Kidney epithelial cell (primary cell): ENCODE data around the gene MAP1LC3B2. TPM values are rescaled to one million over a fixed set of nuclear protein-coding genes. Genes with fewer than 3 reads are reported as not detected.

Experiments used
- DNase-seq: peaks from one replicate; pipeline ENCODE4 v3.0.0-alpha.2; 2010; ENCODE audit warnings: low read depth
- H3K27me3 ChIP-seq: 2 replicates; pipeline ENCODE4 v1.6.0; 2011; ENCODE audit warnings: low read length; ENCODE audit not compliant: control insufficient read depth, insufficient read depth
- H3K36me3 ChIP-seq: 2 replicates; pipeline ENCODE4 v1.5.1; 2011; ENCODE audit warnings: low read length; ENCODE audit not compliant: control insufficient read depth, insufficient read depth
- H3K4me3 ChIP-seq: 2 replicates; pipeline ENCODE4 v1.5.1; 2011; ENCODE audit warnings: low read depth, mild to moderate bottlenecking, control low read depth, low read length
- total RNA-seq: library from RNA; depleted of rRNA; stranded (reverse); fragments of >200 nt; gene quantifications from 2 replicates; pipeline ENCODE4 v1.2.3, GENCODE V29; 2015
- TF ChIP-seq, protein P1 (sequence below): IDR thresholded peaks from 2 replicates; pipeline ENCODE4 v1.5.1; 2011; ENCODE audit warnings: mild to moderate bottlenecking, moderate library complexity, low read length, control low read depth, inconsistent platforms; ENCODE audit not compliant: insufficient read depth, poor library complexity, severe bottlenecking

The MAP1LC3B2 gene
- total RNA-seq, 1 donor from 2014 or later, result 1.5 TPM

DNA sequence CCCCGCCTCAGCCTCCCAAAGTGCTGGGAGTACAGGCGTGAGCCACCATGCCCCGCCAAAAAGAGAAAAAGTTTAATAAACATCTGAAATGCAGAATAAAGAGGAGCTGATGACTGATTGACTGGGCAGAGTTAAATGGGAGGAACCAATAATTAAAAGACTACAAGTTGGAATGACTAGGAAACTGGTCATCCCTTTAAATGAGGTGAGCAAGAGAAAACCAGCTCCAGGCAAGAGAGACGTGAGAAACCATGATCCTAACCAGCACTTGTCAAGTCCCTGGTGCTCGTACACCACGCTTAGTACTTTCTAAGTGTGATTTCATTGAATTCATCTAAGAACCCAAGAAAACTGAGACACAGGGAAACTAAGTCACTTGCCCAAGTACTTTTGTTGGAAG, 47.9 kb downstream of the MAP1LC3B2 start:
- Histone ChIP-seq H3K4me3 (no peak overlapping the region), H3K27me3 (no peaks in the 10 kb centered on the region), H3K36me3 (no peaks in the 10 kb centered on the region)
- TF ChIP-seq, protein P1, sequence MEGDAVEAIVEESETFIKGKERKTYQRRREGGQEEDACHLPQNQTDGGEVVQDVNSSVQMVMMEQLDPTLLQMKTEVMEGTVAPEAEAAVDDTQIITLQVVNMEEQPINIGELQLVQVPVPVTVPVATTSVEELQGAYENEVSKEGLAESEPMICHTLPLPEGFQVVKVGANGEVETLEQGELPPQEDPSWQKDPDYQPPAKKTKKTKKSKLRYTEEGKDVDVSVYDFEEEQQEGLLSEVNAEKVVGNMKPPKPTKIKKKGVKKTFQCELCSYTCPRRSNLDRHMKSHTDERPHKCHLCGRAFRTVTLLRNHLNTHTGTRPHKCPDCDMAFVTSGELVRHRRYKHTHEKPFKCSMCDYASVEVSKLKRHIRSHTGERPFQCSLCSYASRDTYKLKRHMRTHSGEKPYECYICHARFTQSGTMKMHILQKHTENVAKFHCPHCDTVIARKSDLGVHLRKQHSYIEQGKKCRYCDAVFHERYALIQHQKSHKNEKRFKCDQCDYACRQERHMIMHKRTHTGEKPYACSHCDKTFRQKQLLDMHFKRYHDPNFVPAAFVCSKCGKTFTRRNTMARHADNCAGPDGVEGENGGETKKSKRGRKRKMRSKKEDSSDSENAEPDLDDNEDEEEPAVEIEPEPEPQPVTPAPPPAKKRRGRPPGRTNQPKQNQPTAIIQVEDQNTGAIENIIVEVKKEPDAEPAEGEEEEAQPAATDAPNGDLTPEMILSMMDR, result no peak
- no peak for DNase-seq

DNA sequence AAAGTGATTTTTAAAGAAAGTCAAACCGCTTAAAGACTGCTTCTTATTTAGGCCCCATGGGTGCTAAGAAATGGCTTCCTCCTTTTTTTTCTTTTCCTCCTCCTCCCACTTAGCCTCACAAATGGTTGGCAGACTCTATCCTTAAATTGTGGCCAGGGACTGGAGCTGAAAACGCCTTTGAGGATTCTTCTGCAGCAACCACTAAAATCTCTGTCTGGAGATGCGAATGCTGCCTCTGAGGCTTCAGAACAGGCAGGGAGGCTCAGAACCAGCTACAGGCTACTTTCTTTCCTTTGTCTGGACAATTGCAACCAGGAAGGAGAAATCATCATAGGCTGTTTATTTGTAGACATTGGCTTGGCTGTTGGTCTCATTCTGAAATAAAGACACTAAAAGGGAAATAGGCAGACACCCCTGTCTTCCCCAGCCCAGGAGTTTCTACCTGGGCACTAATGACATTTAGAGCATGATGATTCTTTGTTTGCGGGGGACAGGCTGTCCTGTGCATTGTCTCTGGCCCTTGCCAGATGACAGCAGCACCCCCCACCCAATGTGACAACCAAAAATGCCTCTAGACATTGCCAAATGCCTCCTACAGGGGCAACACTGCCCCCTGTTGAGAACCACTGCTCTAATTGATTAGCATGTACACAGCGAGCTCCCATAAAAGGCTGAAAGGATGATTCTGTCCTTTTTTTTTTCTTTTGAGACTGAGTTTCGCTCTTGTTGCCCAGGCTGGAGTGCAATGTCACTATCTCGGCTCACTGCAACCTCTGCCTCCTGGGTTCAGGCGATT, 50.3 kb downstream of the MAP1LC3B2 start:
- peaks cover 3% of the 10 kb centered on the region for H3K27me3 ChIP-seq

DNA sequence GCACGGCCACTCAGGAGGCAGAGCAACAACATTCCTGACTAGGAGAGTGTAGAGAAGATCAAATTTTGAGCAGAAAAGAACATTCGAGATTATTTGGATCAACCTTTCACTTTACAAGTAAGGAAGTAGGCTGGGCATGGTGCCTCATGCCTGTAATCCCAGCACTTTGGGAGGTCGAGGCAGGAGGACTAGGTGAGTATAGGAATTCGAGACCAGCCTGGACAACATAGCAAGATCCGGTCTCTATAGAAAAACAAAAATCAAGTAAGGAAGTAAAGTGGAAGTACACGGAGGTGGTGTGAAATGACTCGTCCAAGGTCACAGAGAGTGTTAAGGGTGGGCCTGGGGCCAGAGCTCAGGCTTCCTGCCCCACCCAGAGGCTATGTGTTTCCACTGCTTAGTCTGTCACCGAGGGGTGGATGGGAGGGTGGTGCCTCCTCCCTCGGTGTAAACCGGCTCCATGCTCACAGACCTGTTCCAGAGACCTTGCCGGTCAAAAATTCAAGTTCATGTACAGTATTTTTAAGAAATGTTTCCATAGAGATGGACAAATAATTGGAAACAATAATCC, 51.9 kb downstream of the MAP1LC3B2 start:
- H3K27me3 ChIP-seq, result peaks cover 3% of the 10 kb centered on the region
- no peak for DNase-seq
- TF ChIP-seq, protein P1, result no peak
- no peaks in the 10 kb centered on the region for H3K36me3 ChIP-seq
- H3K4me3 ChIP-seq, result no peak overlapping the region

More for the DNA sequence above, 50.3 kb downstream of the MAP1LC3B2 start:
- Histone ChIP-seq H3K36me3 (no peaks in the 10 kb centered on the region), H3K4me3 (no peak overlapping the region)
- TF ChIP-seq, protein P1, result peak; percentile 31
- no peak for DNase-seq

DNA sequence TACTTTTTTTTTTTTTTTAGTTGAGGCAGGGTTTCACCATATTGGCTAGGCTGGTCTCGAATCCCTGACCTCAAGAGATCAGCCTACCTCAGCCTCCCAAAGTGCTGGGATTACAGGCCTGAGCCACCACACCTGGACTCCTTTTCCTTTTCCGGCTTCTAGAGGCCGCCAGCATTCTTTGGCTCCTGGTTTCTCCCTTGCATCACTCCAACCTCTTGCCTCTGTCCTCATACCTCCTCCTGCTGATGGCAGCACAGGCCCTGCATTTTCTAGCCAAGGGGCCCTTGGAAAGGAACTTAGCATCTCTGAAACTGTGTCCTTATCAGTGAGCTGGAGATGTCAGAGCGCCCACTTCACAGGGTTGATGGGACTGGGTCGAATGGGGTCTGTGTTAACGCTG, 53.3 kb downstream of the MAP1LC3B2 start:
- TF ChIP-seq, protein P1, result no peak

DNA sequence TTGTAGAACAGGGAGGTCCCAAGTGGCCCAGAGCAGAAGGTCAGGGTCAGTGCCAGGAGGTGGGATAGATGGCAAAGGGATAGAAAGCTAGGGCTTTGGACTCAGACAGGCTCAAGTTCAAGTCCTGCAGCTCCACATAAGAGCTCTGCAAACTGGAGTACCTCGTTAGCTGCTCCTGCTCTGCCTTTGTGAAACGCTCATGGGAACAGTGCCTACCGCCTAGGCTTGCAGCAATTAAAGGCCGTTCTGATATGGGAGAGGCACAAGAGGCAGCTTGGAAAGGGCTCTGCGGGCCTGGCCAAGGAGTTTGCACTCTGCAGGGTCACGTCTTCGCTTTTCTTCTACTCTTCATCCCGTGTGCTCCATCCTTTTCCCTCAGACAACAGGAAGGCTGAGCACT, 54.1 kb downstream of the MAP1LC3B2 start:
- no peak for DNase-seq
- TF ChIP-seq, protein P1, result no peak
- Histone ChIP-seq H3K27me3 (peaks cover 3% of the 10 kb centered on the region), H3K4me3 (no peak overlapping the region), H3K36me3 (no peaks in the 10 kb centered on the region)

More for the DNA sequence above, 53.3 kb downstream of the MAP1LC3B2 start:
- Histone ChIP-seq H3K27me3 (peaks cover 3% of the 10 kb centered on the region), H3K36me3 (no peaks in the 10 kb centered on the region), H3K4me3 (no peak overlapping the region)
- DNase-seq, result no peak
